Measurements from ENCODE around the gene TRIM27.
"Not testable (repeated sequence)": the region's sequence is repeated elsewhere in the genome, so short reads cannot be mapped to it uniquely, and the experiment has no call there.

Gene TRIM27

GRCh38 chr6:28896505-28897368 lies 27.0 kb downstream of the TRIM27 start:
- DNase-seq (ENCODE audit: low read depth in 2 of 2, low spot score in 1 of 2) = peak in 1 of 2 donors; percentile 4

- DNase-seq (ENCODE audit: low read depth in 2 of 2, low spot score in 1 of 2) = peak; percentile 79 to 84
These were observed 28.5 kb downstream of the TRIM27 start for GRCh38 chr6:28895131-28895812.

- no peak for DNase-seq (ENCODE audit: low read depth in 2 of 2, low spot score in 1 of 2)
These were observed 30.5 kb downstream of the TRIM27 start for GRCh38 chr6:28893172-28893799.

GRCh38 chr6:28892525-28892924 lies 31.3 kb downstream of the TRIM27 start:
- DNase-seq (ENCODE audit: low read depth in 2 of 2, low spot score in 1 of 2) = no peak

- DNase-seq (ENCODE audit: low read depth in 2 of 2, low spot score in 1 of 2) = no peak
These were observed 35.8 kb downstream of the TRIM27 start for GRCh38 chr6:28887796-28888496.

GRCh38 chr6:28886079-28886439 lies 37.7 kb downstream of the TRIM27 start:
- DNase-seq (ENCODE audit: low read depth in 2 of 2, low spot score in 1 of 2) = no peak

GRCh38 chr6:28884423-28885131 lies 39.2 kb downstream of the TRIM27 start:
- peak in 1 of 2 donors; percentile 34 for DNase-seq (ENCODE audit: low read depth in 2 of 2, low spot score in 1 of 2)

GRCh38 chr6:28880894-28881780 lies 42.6 kb downstream of the TRIM27 start:
- peak in 1 of 2 donors; percentile 47 for DNase-seq (ENCODE audit: low read depth in 2 of 2, low spot score in 1 of 2)

- no peak for DNase-seq (ENCODE audit: low read depth in 2 of 2, low spot score in 1 of 2)
These were observed 43.3 kb downstream of the TRIM27 start for GRCh38 chr6:28880519-28880893.

- DNase-seq (ENCODE audit: low read depth in 2 of 2, low spot score in 1 of 2) = no peak
These were observed 47.1 kb downstream of the TRIM27 start for GRCh38 chr6:28876710-28877109.

GRCh38 chr6:28875191-28875747 lies 48.5 kb downstream of the TRIM27 start:
- no peak for DNase-seq (ENCODE audit: low read depth in 2 of 2, low spot score in 1 of 2)

- DNase-seq (ENCODE audit: low read depth in 2 of 2, low spot score in 1 of 2) = not testable (repeated sequence)
These were observed 51.5 kb downstream of the TRIM27 start for GRCh38 chr6:28872157-28872817.

GRCh38 chr6:28871335-28872156 lies 52.2 kb downstream of the TRIM27 start:
- DNase-seq (ENCODE audit: low read depth in 2 of 2, low spot score in 1 of 2) = no peak

GRCh38 chr6:28868873-28869272 lies 54.9 kb downstream of the TRIM27 start:
- DNase-seq (ENCODE audit: low read depth in 2 of 2, low spot score in 1 of 2) = no peak

GRCh38 chr6:28867086-28867409 lies 56.7 kb downstream of the TRIM27 start:
- no peak for DNase-seq (ENCODE audit: low read depth in 2 of 2, low spot score in 1 of 2)

- DNase-seq (ENCODE audit: low read depth in 2 of 2, low spot score in 1 of 2) = peak; percentile 22 to 39
These were observed 57.3 kb downstream of the TRIM27 start for GRCh38 chr6:28866205-28867085.
